Activated T-helper 2 cell treated with anti-CD3 and anti-CD28 coated beads, Interferon-gamma antibody, Interleukin-2, Interleukin-4, amounts not matched to agents 10 μg/mL and 5 μg/mL and 100 μg/mL, durations not matched to agents 14 hours and 24 hours and 36 hours (primary cell): ENCODE data around the gene GID4. TPM values are rescaled to one million over a fixed set of nuclear protein-coding genes. Genes with fewer than 3 reads are reported as not detected.
"Not testable (repeated sequence)": the region's sequence is repeated elsewhere in the genome, so short reads cannot be mapped to it uniquely, and the experiment has no call there.

Source experiments
- DNase-seq: peaks from one replicate; pipeline ENCODE4 v3.0.0; 2021; ENCODE audit warnings: low spot score
- H3K27ac Mint-ChIP-seq: one replicate; pipeline ENCODE4 v1.8.0; 2021; ENCODE audit warnings: mixed read lengths
- H3K27me3 Mint-ChIP-seq: one replicate; pipeline ENCODE4 v1.8.0; 2021; ENCODE audit warnings: low read depth, mixed read lengths
- H3K36me3 Mint-ChIP-seq: one replicate; pipeline ENCODE4 v1.8.0; 2021; ENCODE audit warnings: low read depth, mixed read lengths
- H3K4me1 Mint-ChIP-seq: one replicate; pipeline ENCODE4 v1.8.0; 2021; ENCODE audit warnings: low read depth, mixed read lengths
- H3K4me3 Mint-ChIP-seq: one replicate; pipeline ENCODE4 v1.8.0; 2021; ENCODE audit warnings: low read depth, mild to moderate bottlenecking, moderate library complexity, mixed read lengths
- H3K9me3 Mint-ChIP-seq: one replicate; pipeline ENCODE4 v1.8.0; 2021; ENCODE audit warnings: mixed read lengths
- intact Hi-C: fragments of 100-400 bp; cut with micrococcal nuclease; formaldehyde crosslinking; loops from one replicate; pipeline ENCODE4 v1.15.1; 2023
- total RNA-seq: library from RNA; stranded (reverse); gene quantifications from 2 replicates; pipeline ENCODE4 v1.2.3, GENCODE V29; 2022

Gene GID4
- total RNA-seq: 9.3 and 10.8 TPM in 2 replicates

GRCh38 chr17:18038861-18039534 lies at the start of gene GID4, which contains the start of gene ATPAF2:
GID4 (plus strand) TSS chr17:18039408; CDS start chr17:18039465, 57 bp downstream.
ATPAF2 (minus strand) TSS chr17:18039168; CDS start chr17:18039013, 155 bp downstream.
- peak within 1 kb of the TSS; percentile 92 for H3K4me3 Mint-ChIP-seq
- H3K36me3 Mint-ChIP-seq: peaks cover 10% of the 10 kb centered on the region
- peak; percentile 100 for DNase-seq
- H3K27me3 Mint-ChIP-seq: no peaks in the 10 kb centered on the region
- peak within 1 kb of the TSS; percentile 87 for H3K27ac Mint-ChIP-seq
- intact Hi-C loops: loop anchor here (1.0 to 10.0 kb wide), 6 partner anchors 67 to 448 kb away; partner anchors contain the start of genes ALKBH5, DRC3, PEMT and TOM1L2
- peaks cover 34% of the 10 kb centered on the region for H3K4me1 Mint-ChIP-seq
- H3K9me3 Mint-ChIP-seq: no peaks in the 10 kb centered on the region

- Mint-ChIP-seq H3K36me3 (no peaks in the 10 kb centered on the region), H3K27me3 (no peaks in the 10 kb centered on the region), H3K9me3 (no peaks in the 10 kb centered on the region), H3K4me1 (no peaks in the 10 kb centered on the region), H3K27ac (no peak overlapping the region), H3K4me3 (no peak overlapping the region)
- intact Hi-C loops: no loop called here
- no peak for DNase-seq
Observed at GRCh38 chr17:17989618-17990017, 49.6 kb upstream of the GID4 start.

GRCh38 chr17:17990282-17990681 lies 48.9 kb upstream of the GID4 start:
- no peak for DNase-seq
- no peaks in the 10 kb centered on the region for H3K27me3 Mint-ChIP-seq
- no peaks in the 10 kb centered on the region for H3K9me3 Mint-ChIP-seq
- H3K4me1 Mint-ChIP-seq: no peaks in the 10 kb centered on the region
- no peak overlapping the region for H3K4me3 Mint-ChIP-seq
- H3K36me3 Mint-ChIP-seq: no peaks in the 10 kb centered on the region
- intact Hi-C loops: no loop called here
- no peak overlapping the region for H3K27ac Mint-ChIP-seq

DNA sequence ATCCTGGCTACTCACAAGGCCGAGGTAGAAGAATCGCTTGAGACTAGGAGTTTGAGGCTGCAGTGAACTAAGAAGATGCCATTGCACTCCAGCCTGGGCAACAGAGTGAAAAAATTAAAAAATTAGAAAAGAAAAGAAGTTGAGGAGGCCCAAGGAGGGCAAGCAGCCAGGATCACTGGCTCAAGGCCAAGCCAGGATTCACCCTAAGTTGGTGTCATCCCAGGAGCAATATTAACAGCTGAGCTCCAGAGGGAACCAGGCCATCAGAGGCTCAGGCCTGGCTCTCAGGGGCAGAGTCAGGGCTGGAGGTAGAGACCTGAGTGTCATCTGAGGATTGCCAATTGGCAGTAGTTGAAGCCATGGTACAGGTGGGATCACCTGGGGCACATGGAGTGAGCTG lies 45.8 kb upstream of the GID4 start:
- no peak for DNase-seq
- Mint-ChIP-seq H3K4me1 (no peaks in the 10 kb centered on the region), H3K9me3 (no peaks in the 10 kb centered on the region), H3K27ac (no peak overlapping the region), H3K27me3 (no peaks in the 10 kb centered on the region), H3K4me3 (no peak overlapping the region), H3K36me3 (no peaks in the 10 kb centered on the region)
- intact Hi-C loops: no loop called here

DNA sequence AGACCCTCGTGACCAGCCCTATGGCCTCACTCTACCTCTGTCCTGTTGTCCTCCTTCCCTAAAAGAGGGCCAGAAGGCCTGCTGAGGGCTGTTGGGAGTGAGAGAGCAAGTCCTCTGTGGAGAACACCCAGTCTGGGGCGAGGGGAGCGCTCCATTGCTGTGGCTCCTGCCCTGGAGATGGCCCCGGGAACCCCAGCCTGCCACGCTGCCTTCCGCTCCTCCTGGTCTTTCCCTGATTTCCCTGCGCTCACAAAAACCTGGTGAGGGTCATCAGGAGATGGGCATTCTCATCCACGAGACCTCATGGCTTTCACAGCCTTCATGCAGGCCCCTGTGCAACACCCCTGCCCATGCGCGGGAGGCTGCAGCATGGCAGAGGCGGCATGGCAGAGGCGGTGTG lies 45.4 kb upstream of the GID4 start:
- Mint-ChIP-seq H3K4me1 (no peaks in the 10 kb centered on the region), H3K27ac (no peak overlapping the region), H3K4me3 (no peak overlapping the region), H3K9me3 (no peaks in the 10 kb centered on the region), H3K36me3 (no peaks in the 10 kb centered on the region), H3K27me3 (no peaks in the 10 kb centered on the region)
- DNase-seq: no peak
- intact Hi-C loops: no loop called here

GRCh38 chr17:17994271-17995069 lies 44.7 kb upstream of the GID4 start:
- Mint-ChIP-seq H3K36me3 (no peaks in the 10 kb centered on the region), H3K27me3 (no peaks in the 10 kb centered on the region), H3K4me1 (no peaks in the 10 kb centered on the region), H3K27ac (no peak overlapping the region), H3K4me3 (no peak overlapping the region), H3K9me3 (no peaks in the 10 kb centered on the region)
- intact Hi-C loops: no loop called here
- DNase-seq: no peak

DNA sequence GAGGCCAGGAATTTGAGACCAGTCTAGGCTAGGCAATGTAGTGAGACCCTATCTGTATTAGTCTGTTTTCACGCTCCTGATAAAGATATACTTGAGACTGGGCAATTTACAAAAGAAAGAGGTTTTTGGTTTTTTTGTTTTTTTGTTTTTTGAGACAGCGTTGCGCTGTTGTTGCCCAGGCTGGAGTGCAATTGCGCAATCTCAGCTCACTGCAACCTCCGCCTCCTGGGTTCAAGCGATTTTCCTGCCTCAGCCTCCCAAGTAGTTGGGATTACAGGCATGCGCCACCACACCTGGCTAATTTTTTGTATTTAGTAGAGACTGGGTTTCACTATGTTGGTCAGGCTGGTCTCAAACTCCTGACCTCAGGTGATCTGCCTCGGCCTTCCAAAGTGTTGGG lies 43.3 kb upstream of the GID4 start:
- H3K27ac Mint-ChIP-seq, DNase-seq, H3K27me3 Mint-ChIP-seq, H3K4me3 Mint-ChIP-seq, H3K4me1 Mint-ChIP-seq, H3K36me3 Mint-ChIP-seq, H3K9me3 Mint-ChIP-seq, intact Hi-C loops: not testable (repeated sequence)

- no peak overlapping the region for H3K27ac Mint-ChIP-seq
- no peaks in the 10 kb centered on the region for H3K4me1 Mint-ChIP-seq
- H3K27me3 Mint-ChIP-seq: no peaks in the 10 kb centered on the region
- H3K36me3 Mint-ChIP-seq: no peaks in the 10 kb centered on the region
- intact Hi-C loops: no loop called here
- no peak overlapping the region for H3K4me3 Mint-ChIP-seq
- no peaks in the 10 kb centered on the region for H3K9me3 Mint-ChIP-seq
- no peak for DNase-seq
Observed at GRCh38 chr17:17998934-17999333, 40.3 kb upstream of the GID4 start.

DNA sequence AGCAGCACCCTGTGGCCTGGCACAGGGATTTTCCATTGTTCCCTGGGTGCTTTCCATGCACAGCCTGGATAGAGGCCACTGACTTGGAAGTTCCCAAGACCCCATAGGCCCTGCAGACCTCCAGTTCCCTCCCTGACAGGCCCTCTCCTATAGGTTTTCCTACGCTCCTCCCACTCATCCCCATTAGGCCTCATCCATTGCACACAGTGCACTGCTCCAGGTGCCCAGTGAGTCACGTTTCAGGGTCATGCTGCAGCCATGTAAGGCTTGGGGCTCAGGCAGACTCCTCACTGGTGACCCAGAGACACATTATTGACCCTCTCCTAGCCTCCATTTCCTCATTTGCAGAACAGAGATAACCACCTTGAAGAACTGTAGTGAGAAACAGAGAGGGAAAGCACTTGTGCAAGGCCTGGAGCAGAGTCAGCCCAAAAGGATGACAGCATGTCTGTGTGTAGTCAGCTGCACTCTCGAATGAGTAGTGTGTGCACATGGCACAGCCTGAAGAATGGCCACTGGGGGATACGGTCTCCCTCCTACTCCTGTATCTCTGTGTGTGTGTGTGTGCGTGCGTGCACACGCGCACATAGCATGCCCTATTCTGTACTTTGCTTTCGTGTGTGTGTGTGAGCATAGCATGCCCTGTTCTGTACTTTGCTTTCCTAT lies 39.7 kb upstream of the GID4 start:
- H3K36me3 Mint-ChIP-seq: no peaks in the 10 kb centered on the region
- no peaks in the 10 kb centered on the region for H3K4me1 Mint-ChIP-seq
- H3K4me3 Mint-ChIP-seq: no peak overlapping the region
- intact Hi-C loops: no loop called here
- no peaks in the 10 kb centered on the region for H3K9me3 Mint-ChIP-seq
- H3K27me3 Mint-ChIP-seq: no peaks in the 10 kb centered on the region
- no peak overlapping the region for H3K27ac Mint-ChIP-seq
- no peak for DNase-seq

DNA sequence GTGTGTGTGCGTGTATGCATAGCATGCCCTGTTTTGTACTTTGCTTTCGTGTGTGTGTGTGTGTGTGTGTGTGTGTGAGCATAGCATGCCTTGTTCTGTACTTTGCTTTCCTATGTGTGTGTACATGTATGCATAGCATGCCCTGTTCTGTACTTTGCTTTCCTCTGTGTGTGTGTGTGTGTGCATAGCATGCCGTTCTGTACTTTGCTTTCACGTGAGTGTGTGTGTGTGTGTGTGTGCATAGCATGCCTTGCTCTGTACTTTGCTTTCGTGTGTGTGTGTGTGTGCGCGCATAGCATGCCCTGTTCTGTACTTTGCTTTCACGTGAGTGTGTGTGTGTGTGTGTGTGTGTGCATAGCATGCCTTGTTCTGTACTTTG lies 39.2 kb upstream of the GID4 start:
- Mint-ChIP-seq H3K36me3 (no peaks in the 10 kb centered on the region), H3K4me3 (no peak overlapping the region), H3K27ac (no peak overlapping the region), H3K9me3 (no peaks in the 10 kb centered on the region), H3K4me1 (no peaks in the 10 kb centered on the region), H3K27me3 (no peaks in the 10 kb centered on the region)
- intact Hi-C loops: no loop called here
- no peak for DNase-seq

DNA sequence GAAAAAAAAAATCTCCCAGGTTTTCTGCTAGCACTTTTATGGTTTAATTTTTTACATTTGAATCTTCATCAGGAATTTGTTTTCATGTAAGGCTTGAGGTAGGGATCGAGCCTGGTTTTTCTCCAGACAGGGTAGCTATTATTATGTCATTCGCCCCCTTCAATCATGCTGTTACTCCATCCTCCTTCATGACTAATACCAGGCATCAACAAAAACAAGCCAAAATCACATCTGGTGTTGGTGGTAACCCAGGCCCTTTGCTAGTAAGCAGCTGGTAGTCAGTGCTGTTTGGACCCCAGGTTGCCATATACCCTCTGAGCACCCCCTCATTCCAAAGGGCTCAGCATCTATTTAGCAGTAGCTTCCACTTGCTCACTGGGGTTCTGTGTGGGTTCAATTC lies 37.0 kb upstream of the GID4 start:
- no peak for DNase-seq
- Mint-ChIP-seq H3K4me3 (no peak overlapping the region), H3K27me3 (no peaks in the 10 kb centered on the region), H3K36me3 (no peaks in the 10 kb centered on the region), H3K27ac (no peak overlapping the region), H3K9me3 (no peaks in the 10 kb centered on the region), H3K4me1 (no peaks in the 10 kb centered on the region)
- intact Hi-C loops: no loop called here

DNA sequence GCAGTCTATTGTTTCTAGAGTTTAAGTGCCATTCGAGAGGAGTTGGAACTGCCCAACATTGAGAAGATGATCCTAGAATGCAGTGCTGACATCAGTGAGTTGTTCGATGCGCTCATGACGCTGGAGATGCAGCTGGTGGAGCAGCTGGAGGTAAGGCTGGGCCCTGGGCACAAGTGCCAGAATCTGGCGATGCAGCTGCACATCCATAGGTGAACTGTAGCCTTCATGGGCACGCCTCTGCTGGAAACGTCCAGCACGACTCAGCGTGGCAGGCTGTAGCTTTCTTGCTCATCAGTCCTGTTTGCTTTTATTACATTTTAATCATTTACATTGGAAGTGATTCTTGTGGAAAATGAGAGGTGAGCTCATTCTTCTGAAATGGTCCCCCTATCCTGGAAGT lies 34.9 kb upstream of the GID4 start:
- intact Hi-C loops: no loop called here
- H3K4me1 Mint-ChIP-seq: no peaks in the 10 kb centered on the region

DNA sequence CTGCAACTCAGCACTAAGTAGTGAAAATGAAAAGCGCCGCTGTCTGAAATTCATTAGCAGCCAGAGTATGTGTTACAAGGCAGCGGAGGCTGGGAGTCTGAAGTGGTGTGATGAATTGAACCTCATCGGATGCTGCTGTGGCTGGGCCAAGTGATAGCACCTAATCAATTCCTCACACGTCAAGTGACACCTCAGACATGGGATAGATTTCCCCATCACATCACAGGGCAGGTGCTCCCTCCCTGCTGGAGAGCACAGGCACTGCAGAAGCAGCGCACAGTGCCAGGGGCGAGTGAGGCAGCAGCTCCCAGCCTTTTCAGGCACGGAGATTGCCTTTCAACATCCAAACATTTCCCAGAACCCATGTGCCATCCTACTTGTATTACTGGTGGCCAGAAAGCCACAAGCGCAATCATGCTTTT lies 34.3 kb upstream of the GID4 start:
- Mint-ChIP-seq H3K4me1 (no peaks in the 10 kb centered on the region), H3K4me3 (no peak overlapping the region), H3K27ac (no peak overlapping the region), H3K9me3 (no peaks in the 10 kb centered on the region), H3K27me3 (no peaks in the 10 kb centered on the region), H3K36me3 (no peaks in the 10 kb centered on the region)
- no peak for DNase-seq
- intact Hi-C loops: no loop called here

More for the DNA sequence above, 34.9 kb upstream of the GID4 start:
- Mint-ChIP-seq H3K4me3 (no peak overlapping the region), H3K36me3 (no peaks in the 10 kb centered on the region), H3K27ac (no peak overlapping the region), H3K9me3 (no peaks in the 10 kb centered on the region), H3K27me3 (no peaks in the 10 kb centered on the region)
- DNase-seq: no peak
